Stimulated activated CD4-positive, alpha-beta T cell treated with anti-CD3 and anti-CD28 coated beads, TNF-alpha, amount 100 ng/mL, for 24 hours (primary cell): Measurements from ENCODE around the gene FHOD3.

ENCODE experiments used
- DNase-seq, 3 experiments: peaks; one replicate each; pipeline ENCODE4 v3.0.0-alpha.2; 2020; ENCODE audit warnings: low read depth in 3 of 3

FHOD3 gene

DNA sequence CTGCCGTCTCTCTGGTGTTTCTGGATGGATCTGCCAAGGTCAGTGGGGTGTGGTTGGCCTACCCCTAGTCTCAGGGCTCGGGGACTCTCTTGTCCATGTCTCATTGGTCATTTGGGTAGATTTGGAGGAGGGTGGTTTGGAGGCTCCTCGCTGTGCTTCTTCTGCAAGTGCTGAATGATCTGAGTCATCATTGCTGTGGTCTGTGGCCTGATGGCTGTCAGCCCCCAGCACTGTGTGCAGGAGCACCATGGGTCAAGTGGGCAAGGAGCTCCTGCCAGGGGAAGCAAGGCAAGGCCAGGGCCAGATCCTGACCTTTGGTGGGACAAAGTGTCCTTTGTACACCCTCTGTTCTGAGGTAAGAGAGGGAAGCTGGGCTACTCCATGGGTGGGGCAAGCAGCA, 221.8 kb downstream of the FHOD3 start:
- no peak for DNase-seq

GRCh38 chr18:36522509-36522908, 225.0 kb downstream of the FHOD3 start:
- no peak for DNase-seq

DNA sequence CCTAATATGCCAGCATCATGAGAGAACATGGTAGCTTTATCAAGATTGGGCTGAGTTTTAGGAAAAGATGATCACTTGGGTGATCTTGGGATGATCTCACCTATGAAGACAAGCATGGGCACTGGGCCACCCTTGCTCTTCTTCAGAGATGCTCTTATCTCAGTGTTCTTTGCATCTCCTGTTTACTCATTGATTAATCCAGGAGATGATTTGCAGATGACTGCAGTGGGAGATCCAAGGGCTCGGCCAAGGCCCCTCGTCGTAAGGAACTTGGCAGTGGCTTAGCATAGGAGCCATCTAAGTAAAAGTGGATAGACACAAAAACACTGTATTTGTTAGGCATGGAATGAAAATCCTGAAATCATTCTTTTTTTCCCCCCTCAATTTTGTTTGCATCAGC, 228.4 kb downstream of the FHOD3 start:
- DNase-seq, result no peak

DNA sequence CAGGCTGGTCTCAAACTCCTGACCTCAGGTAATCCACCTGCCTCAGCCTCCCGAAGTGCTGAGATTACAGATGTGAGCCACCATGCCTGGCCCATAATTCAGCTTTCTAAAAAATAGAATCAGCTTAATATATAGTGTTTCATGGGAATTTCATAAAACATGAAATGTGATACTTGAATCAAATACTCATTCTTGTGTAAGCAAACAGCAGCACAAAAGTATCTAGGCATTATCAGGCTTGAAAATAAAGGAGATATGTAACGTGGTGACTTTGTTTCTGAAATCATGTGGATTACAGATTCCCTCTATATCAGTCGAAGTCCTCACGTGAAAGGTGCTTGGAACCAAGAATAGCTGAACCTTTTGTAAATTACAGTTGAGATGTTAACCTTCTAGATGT, 229.1 kb downstream of the FHOD3 start:
- DNase-seq, result no peak

DNA sequence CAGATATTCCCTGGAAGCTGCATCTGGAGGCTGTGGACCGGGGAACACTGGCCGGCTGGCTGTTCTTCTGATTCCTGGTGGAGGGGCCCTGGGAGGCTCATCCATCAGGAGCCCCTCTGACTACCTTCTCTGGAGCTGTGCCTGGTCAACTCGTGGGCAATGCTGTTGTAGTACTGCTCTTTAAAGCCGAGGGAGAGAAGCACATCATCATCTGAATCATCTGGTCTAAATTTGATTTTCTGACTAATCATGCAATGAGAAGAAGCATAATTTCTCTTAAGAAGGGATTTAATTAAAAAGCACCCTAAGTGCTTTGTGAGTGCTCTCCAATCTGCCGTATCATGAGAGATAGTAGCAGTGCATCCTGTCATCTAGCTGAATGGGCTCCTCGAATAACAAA, 229.5 kb downstream of the FHOD3 start:
- no peak for DNase-seq

DNA sequence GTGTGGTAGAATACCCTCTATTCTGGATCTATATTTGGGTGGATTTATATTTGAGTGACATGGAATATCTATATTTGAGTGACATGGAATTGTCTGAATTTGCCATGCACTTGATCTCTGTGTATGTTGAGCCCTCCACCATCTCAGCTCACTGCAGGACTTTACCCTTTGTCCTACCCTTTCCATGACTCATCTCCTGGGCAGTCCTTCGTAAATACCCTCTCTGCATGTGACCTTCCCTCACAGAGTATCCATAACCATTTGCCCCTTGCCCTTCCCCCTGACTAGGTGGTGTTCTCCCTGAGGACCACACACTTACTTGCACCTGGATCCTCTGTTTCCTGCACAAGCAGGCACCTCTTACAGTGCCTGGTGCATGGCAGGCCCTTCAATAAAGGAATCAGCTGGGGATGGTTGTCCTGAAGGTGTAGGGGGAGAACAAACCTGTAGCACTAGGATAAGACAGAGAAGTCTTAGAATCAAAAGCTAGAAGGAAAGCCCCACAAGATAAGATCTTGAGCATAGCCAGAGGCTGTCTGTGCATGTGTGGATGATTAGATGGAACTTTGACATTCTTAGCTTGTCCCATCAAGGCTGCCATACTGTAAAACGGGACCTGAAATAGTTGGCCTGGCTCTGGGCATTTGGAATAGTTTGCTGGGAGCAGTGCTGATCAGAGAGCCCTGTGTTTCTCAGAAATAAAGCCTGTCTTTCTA, 230.4 kb downstream of the FHOD3 start:
- DNase-seq, result no peak

DNA sequence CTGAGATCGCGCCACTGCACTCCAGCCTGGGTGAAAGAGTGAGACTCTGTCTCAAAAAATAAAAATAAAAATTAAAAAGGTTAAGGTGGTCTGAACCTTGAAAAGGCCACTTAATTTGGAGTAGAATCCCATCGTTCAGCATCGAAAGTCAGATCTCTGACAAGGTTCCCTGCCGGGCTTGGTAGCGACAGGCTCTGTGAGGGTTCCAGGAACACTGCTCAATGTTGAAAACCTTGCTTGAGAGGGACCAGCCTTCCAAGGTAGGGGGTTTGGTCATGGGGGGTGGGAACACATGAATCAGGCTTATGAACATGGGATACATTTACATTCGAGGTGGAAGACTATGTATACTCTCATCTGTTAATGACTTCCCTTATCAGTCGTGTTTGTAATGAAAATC, 232.2 kb downstream of the FHOD3 start:
- no peak for DNase-seq

- no peak for DNase-seq
Observed at GRCh38 chr18:36530676-36531405, 233.3 kb downstream of the FHOD3 start.

DNA sequence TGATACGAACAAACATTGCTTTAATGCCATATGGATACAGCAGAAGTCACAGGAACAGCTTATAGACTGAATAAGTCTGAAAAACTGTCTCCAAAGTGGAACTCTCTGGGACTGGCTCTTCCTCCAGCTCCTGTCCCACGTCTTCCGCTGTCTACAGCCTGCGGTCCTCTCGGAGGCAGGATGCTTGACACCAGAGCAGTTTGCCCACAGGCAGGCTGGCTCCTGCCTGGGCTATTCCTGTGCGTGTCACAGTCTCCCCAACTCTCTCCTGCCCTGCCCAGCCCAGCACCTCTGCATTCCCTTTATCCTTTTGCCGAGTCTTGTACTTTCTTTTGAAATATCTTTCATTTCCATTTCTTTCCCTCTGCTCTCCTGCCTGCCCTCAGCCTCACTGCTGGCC, 234.1 kb downstream of the FHOD3 start:
- no peak for DNase-seq

GRCh38 chr18:36532394-36532793, 234.9 kb downstream of the FHOD3 start:
- no peak for DNase-seq

GRCh38 chr18:36532815-36533214, 235.3 kb downstream of the FHOD3 start:
- DNase-seq, result no peak

DNA sequence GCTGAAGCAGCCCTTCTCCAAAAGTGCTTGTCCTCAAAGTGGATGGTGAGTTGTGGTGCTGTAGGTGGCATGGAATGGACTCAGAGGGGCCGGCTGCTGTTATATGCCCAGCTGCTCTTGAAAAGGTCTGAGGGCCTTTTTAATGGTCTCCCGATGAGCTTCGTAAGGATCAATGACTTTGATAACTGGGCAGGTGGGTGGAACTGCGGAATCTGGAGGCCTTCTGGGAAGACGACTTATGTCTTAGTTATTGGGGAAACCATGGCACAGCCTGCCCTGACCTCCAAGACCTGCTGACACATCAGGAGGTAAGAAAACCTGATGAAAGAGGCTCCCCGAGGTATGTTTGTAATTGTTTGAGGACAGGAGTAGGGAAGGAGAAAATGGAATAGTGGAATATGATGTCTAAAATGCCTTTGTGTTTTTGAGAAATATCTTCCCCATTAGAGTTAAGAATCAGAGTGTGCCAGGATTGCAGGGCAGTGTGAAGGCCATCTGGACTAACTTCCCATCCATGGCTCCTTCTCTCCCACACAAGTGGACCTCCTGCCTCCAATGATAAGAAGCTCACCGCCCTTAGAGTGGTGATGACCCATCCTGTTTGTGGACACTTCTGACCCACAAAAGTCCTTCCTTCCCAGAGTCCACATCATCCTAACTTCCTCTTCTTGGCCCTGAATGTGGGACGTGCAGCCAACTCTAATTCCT, 236.1 kb downstream of the FHOD3 start:
- no peak for DNase-seq

GRCh38 chr18:36534154-36534688, 236.7 kb downstream of the FHOD3 start:
- DNase-seq, result no peak

- no peak for DNase-seq
Observed at GRCh38 chr18:36535202-36535935, 237.9 kb downstream of the FHOD3 start.

DNA sequence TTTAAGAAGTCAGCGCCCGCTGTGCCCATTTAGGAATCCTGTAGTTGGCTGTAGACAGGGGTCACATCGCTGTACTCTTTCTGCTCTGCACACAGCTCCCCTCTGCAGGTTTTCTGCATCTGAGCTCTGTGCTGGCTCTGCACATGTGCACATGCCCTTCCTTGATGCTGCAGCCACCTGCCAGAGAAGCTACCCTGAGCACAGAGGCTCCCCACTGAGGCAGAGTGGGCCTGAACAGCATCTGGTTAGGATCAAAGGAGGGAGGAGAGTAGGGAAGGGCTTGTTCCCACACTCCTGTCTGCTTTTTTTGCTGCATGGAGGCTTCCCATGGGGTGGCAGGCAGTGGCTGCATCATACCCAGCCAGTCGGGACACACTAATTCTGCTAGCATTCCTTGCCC, 238.9 kb downstream of the FHOD3 start:
- DNase-seq, result no peak

- DNase-seq, result no peak
Observed at GRCh38 chr18:36537289-36537688, 239.8 kb downstream of the FHOD3 start.

DNA sequence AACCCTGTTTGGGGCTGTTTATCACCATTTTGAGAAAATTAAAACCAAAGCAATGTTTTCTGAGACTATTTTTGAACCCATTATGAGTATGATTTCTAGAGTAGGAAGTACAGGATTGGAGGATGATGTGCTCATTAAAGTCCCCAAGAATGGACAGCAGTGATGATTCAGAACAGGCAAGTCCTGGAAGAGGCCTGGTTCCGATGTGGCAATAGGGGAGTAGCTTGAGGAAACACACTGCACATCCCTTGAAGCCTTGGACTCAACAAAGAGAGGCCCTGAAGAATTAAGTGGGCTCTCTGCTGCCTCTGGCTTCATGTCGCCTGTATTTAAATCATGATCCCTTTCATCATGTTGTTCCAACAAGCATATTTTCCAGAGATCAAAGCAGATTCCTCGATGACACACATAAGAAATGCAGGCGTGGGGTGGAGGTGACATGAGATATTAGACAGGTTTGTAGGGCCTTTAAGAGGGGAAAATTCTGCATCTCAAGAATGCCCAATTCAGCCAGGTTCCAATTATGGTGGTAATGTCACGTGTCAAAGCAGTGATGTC, 242.2 kb downstream of the FHOD3 start:
- DNase-seq, result no peak

DNA sequence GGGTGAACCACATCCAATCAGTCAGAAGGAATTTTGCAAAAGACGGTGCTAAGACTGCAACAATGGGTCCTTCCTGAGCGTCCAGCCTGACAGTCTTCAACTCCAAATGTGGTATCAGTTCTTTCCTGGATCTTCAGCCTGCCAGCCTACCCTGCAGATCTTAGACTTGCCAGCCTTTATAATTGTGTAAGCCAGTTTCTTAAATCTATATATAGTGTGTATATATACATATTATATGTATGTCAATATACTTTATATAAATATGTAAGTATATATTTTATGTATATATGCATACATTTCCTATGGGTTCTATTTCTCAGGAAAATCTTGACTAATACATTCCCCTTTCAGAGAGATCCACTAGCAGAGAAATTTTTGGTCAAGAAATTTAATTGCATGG, 245.5 kb downstream of the FHOD3 start:
- no peak for DNase-seq

DNA sequence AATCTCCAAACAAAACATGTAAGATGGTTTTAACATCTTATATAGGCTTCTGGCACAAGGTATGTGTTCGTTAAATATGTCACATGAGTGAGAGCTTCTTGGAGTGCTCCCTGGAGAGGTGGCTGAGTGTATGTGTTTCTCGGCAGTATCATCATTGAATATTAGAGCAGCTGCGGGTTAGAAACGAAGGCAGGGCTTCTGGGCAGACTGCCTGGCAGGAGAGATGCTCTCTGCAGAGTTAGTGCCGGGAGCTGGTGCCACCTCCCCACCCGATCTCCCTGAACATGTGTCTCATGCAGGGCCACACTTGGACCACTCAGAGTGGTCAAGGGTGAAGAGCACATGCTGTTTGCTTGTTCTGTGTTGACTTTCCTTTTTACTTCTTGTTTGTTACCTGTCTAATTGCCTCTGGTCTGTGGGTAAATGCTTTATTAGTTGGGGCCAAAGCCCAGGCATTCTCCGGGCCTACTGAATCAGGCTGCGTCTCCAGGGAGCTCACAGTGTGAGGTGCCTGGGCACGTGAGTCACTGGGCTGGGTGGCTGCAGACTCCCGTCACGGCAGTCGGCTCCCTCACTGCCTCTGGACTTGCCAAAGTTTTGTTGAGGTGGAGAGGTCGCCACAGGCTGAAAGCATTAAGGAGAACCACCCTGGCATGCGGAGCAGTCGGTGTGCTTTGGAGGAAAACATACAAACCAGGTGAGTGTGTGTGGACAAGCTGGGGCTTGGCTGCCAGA, 246.6 kb downstream of the FHOD3 start:
- DNase-seq, result no peak

- DNase-seq, result no peak
Observed at GRCh38 chr18:36545821-36546427, 248.4 kb downstream of the FHOD3 start.

DNA sequence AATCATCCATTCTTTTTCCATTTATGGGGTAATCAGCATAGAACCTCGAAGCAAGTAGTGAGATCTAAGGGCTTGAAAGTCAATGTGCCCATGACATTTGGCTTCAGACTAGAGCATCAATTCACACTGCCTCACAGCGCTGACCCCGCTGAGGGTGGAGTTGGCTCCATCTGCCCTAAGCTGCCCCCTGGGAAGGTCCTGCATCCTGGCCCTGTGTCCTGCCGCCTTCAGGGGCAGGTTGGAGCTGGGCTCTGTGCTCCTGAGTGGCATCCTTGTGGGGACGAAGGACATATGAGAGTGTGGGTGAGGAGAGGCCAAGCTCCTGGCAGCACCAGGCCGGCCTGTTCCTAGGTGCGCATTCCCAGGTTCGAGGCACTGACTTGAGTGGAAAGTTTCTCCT, 249.4 kb downstream of the FHOD3 start:
- DNase-seq, result no peak
